NOMO-1 treated with dmso at 0.1 percent for 144 hours (cell line): Measurements from ENCODE around the gene SENP2.
A peak's percentile ranks its signal among the peaks of the same experiment; 100 is the strongest.
"Not testable (repeated sequence)": the region's sequence is repeated elsewhere in the genome, so short reads cannot be mapped to it uniquely, and the experiment has no call there.

Experiments
- DNase-seq: peaks from one replicate; lab custom pipeline; 2025; ENCODE audit not compliant: unreplicated experiment; lab: John Stamatoyannopoulos, UW

Gene SENP2

DNA sequence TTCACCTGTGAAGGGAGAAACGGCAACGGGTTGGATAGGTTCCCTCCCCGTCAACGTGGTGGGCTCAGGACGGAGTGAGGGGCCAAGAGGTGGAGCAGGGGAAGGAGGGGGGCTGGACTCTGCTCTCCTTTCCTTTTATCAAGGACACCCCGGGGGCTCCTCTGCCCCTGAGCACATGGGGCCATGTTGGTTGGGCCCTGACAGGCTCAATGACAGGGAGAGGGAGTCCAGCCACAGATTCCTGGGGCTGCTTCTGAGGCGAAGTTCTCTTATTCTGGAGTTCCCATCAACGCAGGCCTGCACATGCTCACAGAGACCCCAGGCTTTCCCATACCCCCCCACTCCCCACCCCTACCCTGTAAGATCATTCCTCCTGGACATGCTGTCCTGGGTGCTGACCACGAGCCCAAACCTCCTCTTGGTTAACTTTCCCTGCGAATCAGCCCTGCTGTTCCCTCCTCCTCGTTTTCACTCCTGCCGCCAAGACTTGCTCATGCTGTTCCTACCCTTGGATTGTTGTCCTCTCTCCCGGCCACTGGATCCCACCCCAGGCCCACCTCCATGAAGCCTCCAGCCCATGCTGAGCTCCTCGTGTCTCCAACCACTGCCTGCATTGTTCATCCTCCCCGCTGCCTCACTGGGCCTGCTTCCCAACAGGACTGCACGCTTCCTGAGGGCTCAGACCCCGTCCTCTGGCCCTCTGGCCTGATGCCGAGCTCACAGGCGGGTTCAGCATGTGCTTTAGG lies 61.2 kb downstream of the SENP2 start:
- no peak for DNase-seq

DNA sequence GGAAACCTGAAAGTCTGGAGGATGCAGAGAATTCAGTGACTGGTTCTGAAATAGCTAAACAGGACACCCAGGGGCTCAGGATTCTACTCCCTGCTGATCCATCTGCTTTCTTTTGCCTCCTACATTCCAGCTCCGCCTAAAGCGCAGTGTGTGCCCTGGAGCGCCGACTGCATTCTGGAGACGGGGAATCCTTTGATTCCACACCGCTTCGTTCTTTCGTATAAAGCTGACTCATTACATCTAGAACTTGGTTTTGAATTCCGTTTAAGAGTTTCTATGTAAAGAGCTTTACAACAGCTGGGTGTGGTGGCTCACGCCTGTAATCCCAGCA lies 61.8 kb downstream of the SENP2 start:
- no peak for DNase-seq

DNA sequence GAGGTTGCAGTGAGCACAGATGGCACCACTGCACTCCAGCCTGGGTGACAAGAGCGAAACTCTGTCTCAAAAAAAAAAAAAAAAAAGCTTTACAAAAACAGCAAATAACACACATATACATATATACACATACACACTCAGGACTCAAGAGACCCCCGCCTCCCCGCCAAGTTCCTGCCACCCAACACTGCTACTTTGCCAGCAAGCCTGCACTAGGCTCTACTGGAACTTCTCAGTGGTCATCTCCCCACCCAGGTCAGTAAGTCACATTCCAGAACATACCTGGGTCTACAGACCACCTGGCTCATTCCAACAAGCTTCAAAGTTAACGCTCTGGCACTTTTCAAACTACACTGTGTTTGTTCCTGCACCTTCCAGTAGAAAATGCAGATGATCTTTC lies 62.3 kb downstream of the SENP2 start:
- DNase-seq, result no peak

DNA sequence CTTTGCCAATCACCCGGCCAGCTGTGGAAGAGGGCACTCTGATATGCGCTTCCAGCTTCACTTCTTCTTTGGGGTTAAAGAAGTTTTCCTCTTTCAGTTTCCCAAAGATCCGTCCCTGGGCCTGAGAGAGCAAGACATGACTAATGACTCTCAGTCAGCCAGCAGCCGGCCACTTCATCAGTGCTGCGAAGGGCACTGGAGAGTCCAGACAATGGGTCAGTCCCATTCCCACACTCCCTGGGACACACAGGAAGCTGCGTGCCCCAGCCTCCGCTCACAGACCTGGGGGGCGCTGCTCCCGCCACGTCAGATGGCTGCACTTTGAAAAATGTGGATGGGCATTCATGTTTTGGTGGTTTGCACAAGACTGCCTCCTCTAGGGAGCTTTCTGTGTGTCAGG lies 63.3 kb downstream of the SENP2 start:
- no peak for DNase-seq

DNA sequence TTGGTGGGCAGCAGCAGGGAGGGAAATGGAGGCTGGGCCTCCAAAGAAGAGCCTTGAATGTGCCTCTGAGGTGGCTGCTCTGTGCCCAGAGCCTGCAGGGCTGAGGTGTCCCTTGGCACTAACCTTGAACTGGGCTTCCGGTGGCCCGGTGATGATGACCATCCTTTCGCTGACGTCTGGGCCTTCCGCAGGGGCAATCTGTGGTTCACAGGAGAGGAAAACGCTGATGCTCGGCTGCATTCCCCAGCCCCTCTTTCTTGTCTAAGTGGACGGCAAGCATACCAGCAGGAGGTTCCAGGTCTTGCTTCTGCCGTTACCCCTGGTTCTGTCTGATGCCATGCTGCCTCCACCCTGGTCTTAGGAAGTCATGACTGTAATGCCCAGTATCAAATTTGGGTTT lies 65.9 kb downstream of the SENP2 start:
- no peak for DNase-seq

DNA sequence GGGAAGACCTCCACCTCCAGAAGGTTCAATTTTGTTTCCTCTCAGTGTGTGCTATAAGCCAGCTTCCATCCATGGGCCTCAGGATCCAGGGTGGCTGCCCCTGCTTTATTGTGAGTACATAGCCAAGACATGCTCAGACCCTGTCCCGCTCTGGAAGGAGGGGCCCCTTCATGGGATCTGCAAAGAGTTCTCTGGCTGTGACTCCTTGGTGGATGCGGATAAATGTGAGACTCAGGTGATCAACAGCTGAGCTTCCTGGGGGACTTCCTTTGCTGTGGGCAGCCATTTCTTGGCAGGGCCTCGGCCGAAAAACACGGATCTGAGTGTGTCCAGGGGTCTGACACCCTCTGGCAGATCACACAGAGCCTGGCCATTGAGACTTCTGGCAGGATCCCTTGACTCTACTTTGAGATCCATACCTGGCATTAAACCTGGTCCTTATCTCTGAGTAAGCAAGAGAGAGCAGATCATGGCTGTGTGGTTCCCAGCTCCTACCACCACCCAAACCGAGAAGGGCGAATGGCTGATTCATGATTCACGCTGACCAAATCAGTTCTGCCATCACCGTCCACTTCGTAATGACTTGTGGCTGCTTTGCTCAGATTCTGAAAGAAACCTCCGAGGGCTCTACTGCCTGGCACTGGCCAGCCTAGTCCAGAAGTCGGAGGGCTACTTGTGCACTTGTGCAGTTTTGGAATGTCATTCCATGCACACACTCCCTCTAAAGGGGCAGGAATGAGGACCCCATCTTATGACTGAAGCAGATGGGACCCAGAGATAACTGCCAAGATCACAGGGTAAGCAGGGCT lies 68.1 kb downstream of the SENP2 start:
- DNase-seq, result no peak

DNA sequence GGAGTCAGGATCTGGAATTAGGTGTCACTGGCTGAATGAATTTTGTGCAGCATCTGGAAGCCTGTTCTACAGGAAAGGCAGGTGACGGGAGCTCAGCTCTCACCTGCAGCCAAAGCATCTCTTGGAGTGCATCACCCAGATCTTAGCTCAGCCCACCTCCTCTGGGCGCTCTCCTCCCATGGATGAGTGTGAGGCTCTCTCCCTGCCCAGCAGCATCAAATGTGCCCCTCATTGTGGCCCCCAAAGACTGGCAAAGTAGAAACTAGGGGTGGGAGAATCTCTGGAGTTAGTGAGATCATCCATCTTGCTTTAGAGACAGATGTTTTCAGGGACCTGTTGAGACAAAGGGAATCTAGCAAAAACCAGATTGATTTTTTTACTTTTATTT lies 68.7 kb downstream of the SENP2 start:
- DNase-seq, result no peak

DNA sequence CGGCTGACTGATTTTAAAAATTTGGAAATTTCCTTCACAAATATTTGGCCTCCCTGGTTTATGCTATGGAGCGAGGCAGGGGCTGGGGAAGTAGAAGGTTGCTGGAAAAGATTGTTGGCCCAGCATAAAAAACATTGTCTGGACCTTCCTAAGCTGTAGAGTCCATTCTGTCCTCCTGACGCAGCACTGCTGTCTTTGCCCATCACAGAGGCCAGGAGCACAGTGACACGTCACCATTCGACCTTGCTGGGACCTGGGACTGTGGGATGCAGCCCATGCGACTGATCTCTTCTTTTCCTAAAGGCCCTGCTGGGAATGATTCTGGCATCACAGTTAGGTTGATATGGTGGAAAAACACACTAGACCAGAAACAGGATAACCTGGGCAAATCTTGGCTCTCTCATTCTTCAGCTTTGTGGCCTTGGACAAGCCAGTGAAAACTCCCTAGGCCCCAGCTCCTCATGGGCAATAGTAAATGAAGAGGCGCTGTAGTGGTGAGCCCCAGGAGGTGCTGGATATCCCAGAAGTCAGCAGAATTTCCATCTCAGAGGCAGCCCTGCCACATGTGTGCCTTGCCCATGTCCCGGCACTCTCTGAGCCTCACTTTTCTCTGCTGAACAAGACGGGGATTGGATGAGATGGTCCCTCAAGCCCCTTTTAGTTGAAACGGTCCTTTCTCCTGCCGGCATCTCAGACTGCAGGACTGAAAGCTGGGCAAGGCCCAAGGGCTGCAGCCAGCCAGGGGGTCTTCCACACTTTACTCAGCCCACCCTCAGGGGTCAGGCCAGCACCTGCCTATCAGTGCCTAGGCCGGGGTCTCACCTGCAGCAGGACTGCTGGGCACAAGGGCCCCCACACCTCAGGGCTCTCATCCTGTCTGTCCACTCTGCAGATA lies 69.6 kb downstream of the SENP2 start:
- no peak for DNase-seq

DNA sequence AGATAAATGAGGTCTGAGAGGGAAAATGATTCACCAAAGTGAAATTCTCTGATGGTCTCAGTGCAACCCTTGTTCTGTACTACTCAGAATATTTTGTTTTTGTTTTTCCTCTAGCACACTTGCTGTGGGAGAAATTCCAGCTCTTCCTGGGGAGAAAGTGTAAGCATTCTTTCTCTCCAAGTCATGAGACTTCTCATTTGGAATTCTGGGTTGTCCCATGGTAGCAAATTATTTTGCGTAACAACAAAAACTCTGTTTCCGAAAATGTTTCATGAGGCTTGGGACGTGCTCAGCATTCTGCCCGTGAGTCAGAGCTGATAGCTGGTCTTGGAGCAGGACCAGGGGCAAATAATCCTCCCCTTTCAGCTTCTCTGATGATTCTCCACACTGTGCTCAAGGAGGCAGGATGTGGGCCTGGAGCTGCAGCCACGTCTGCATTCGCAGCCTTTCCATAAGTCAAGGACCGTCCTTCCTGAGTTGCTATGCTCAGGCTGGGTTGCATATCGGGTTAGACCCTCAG lies 70.3 kb downstream of the SENP2 start:
- DNase-seq, result no peak

DNA sequence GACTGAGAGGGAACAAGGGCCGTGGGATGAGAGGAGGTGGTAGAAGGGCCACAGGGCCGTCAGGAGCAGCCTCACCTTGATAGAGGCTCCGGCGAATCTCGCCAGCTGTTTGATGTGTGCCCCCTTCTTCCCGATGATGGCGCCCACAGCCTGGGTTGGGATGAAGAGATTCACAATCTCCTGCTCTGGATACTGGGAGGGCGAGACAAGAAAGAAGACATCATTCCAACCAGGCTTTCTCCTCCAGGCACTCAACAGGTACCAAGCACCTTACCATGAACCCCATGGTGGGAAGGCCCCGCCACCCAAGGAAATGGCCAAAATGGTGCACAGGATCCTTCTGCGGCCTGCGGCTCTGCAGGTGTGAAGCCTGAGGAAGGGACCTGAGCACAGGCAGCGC lies 71.1 kb downstream of the SENP2 start:
- DNase-seq, result no peak

DNA sequence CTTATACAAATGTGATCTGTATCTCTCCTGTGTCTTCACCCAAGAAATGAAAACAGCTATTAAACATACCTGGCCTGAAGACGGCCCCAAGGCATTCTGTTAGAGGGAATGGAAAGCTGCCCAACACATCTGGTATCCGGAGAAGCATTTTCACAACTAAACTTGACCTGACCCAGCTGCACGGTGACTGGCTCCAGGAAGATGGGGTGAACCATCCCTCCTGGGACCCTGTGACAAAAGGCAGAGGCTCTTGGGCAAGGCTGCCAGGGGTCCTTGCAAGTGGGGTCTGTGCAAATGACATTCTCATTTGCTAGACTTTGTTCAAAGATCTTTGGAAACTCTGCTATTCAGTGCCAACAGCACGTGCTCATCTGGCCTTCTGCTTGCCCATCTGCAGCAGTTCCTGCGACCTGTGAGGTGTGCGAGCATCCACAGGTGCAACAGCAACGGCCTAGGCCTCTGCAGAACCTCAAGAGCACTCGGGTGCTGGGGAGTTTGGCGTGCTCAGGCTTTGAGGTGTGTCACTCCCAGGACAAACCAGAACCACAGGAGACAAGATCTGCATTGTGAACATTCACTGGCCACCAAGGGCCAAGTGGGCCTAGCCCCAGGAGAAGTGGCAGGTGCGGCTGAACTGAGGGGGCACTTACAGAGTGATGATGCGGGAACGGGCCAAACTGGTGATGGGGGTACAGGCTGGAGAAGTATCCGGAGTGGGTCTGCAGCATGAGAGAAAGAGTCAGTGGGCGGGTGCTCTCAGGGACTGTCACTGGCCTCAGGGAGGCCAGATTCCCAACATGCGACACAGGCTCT lies 71.8 kb downstream of the SENP2 start:
- DNase-seq, result no peak

DNA sequence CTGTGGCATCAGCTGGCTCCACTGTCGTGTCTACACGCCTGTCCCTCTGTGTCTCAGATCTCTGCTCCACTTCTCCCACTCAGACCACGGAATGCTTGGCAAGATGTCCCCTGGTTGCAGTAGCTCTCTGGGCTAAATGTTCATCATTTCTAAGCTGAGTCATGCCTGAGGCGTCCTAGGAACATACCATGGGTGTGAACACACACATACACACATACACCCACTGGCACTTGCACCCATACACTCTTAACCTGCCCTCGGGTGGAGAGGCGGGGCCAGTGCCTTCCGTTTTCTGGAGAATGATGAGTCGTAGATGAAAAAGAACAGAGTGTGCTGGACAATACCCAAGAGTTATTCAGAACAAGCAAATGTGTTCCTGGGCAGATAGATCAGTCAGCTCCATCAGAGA lies 72.4 kb downstream of the SENP2 start:
- no peak for DNase-seq

DNA sequence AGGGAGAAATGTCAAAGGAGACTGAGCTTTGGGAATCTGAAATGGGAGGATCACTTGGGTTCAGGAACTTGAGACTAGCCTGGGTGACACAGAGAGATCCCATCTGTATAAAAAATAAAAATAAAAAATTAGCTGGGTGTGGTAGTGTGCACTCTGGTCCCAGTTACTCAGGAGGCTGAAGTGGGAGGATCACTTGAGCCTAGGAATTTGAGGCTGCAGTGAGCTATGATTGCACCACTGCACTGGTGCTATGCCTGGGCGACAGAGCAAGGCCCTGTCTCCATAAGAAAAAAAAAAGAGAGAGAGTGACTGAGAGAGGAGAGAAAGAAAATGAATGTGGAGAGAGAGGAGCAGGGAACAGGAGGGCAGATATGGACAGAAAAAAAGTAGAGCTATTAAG lies 72.8 kb downstream of the SENP2 start:
- DNase-seq, result no peak

DNA sequence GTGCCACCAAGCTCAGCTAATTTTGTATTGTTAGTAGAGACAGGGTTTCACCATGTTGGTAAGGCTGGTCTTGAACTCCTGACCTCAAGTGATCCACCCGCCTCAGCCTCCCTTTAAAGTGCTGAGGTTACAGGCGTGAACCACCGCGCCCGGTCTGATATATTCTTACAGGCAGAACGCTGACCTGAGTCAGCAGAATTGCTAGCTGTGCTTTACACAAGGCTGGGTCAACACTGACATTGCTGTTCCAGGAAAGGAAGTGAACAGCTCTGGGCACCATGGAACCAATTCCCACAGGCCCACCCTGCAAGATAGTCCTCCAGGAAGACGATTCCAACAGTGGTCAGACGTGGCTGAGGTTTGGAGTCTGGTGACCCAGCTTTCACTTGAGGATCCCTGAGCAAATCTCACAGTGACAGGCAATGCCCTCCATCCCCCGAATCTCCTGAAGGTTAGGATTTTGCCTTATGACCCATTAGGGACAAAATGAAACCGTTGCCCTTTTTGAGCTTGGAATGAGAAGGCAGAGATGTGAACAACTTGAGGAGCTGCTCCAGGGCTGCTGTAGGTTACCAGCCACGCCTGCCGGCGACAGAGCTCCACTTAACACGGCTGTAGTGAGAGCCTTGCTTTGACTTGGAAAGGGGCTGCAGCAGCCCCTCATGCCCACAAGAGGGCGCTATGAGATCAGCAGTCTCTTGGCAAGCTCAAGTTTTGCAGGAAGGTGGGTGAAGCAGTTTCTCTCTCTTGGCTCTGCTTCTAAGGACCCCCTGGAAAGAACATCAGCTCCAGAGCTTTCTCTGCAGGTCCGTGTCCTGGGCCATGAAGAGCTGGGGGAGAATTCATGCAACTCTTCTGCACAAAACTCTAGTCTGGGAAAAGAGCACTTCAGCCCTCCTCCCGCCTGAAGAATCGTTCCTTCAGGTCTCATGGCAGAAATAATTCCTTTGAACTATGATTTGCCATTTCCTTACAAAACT lies 74.1 kb downstream of the SENP2 start:
- DNase-seq, result peak; percentile 80

DNA sequence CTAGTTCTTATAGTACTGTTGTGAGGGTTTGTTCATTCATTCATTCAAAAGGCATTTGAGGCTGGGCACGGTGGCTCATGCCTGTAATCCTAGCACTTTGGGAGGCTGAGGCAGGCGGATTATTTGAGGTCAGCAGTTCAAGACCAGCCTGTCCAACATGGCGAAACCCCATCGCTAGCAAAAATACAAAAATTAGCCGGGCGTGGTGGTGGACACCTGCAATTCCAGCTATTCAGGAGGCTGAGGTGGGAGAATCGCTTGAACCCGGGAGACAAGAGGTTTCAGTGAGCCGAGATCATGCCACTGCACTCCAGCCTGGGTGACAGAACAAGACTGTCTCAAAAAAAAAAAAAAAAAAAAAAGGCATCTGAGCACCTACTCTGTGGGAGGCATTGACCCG lies 75.2 kb downstream of the SENP2 start:
- not testable (repeated sequence) for DNase-seq

DNA sequence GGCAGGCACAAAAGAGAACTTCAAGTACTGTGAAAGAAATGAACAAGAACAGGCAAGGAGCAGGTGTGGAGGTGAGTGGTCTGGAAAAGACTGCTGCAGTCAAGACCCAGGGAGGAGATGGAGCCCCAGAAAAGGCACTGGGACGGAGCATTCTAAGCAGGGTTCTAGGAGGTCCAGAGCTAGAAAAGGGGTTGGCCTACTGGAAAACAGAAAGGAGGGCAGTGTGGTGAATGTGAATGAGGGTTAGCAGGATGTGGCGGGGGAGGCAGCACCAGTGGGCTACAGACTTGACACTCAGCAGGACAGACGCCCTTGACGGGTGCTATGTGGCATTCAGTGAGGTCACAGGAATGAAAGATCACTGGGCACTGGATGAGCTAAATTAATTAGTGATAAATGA lies 75.7 kb downstream of the SENP2 start:
- no peak for DNase-seq

DNA sequence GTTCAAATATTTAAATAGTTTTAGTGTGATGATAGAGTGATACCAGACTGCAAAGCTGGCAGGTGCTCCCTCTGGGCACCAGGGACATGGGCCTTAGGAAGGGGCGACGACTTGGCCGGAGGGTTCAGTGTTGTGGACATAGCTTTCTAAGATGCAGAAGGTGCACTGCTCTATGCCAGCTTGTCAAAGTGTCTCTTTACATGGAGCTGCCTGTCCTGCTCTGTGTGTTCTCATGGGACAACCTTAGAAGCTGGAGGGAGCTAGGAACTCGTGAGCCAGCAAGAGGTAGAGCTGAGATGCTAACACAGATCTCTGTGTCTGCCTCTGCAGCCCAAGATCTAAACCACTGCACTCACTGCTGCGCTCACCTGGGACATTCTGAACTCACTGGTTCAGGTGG lies 77.8 kb downstream of the SENP2 start:
- no peak for DNase-seq

DNA sequence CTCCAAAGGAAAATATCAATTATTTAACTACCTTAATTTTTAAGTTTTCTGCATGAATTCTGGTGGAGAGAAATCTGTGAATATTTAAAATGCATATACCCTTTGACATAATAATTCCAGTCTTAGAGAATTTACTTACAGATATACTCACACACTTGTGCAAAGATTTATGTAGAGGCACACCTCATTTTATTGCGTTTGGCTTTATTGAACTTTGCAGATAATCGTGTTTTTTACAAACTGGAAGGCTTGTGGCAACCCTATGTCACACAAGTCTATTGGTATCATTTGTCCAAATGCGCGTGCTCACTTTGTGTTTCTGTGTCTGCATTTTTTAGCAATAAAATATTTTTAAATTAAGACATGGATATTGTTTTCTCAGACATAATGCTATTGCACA lies 81.5 kb downstream of the SENP2 start:
- DNase-seq, result no peak

DNA sequence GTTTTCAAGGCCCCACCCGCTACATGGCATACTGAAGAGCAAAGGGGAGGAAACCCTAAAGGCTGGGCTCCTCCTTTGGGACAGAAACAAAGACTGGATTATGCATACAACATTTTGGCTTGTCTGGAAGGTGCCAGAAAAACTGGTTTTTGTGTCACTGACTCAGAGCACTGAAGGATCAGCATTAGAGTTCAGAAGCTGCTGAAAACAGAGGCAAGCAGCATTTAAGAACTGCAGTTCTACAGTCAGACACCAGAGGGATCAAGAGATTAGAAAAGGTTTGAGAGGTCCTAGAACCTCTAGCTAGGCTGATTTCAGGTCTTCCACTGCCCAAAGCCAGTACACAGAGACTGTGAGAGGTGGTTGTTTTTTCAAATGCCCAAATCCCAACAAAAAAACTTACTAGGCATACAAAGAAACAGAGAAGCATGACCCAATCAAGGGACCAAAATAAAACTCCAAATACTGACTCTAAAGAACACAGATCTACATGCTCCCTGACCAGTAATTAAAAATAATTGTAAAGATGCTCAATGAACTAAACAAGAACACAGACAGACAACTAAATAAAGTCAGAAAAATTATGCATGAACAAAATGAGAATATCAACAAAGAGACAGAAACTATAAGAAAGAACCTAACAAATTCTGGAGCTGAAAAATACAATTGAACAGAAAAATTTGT lies 91.2 kb downstream of the SENP2 start:
- peak; percentile 62 for DNase-seq
